8988T (cell line): ENCODE results near the gene NBAS.

Experiments
- DNase-seq: peaks from one replicate; pipeline ENCODE4 v3.0.0; 2011

Gene NBAS

GRCh38 chr2:15588329-15588919, 27.3 kb upstream of the NBAS start:
- no peak for DNase-seq

GRCh38 chr2:15584767-15585469, 23.8 kb upstream of the NBAS start:
- DNase-seq, result no peak

GRCh38 chr2:15584316-15584715, 23.2 kb upstream of the NBAS start:
- no peak for DNase-seq

DNA sequence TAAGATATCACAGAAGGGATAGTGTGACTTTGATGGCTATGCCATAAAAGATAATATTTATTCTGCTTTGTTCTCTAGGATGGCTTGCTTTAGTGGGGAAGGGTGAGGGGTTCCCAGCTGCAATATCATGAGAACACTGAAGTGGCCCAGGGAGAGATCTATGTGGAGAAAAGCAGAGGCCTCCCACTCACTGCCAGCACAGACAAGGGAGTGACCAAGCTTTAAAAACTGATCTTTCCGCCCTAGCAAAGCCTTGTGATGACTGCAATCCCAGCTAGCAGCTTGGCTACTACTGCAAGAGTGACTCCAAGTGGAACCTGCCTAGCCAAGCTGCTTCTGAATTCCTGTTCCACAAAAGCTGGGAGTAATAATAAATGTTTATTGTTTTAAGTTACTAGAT, 22.7 kb upstream of the NBAS start:
- no peak for DNase-seq

GRCh38 chr2:15582710-15583357, 21.7 kb upstream of the NBAS start:
- DNase-seq, result no peak

DNA sequence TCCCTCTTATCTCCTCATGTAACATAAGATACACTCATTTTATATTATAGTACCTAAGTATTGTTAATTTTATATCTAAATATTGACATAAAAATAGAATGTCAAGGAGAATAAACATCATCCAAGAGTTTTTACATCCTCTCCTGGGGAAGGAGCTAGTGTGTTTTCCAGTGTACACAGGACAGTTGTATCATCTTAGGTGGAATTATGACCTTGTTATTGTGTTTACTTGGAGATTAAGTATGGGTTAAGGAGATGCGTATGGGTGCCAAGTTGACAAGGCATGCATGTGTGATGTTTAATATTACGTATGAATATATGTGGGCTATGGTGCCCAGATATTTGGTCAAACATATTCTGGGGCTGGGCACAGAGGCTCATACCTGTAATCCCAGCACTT, 19.3 kb upstream of the NBAS start:
- no peak for DNase-seq

DNA sequence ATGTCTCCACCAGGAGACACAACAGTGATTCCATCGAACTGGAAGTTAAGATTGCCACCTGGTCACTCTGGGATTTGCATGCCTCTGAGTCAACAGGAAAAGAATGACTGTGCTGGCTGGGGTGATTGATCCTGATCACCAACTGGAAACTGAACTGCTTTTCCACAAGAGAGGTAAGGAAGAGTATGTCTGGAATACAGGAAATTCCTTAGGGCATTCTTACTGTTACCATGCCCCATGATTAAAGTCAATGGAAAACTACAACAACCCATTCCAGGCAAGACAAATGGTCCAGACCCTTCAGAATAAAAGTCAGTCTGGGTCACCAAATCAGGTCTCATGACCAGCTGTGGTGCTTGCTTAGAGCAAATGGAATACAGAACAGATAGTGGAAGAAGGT, 18.5 kb upstream of the NBAS start:
- DNase-seq, result no peak

DNA sequence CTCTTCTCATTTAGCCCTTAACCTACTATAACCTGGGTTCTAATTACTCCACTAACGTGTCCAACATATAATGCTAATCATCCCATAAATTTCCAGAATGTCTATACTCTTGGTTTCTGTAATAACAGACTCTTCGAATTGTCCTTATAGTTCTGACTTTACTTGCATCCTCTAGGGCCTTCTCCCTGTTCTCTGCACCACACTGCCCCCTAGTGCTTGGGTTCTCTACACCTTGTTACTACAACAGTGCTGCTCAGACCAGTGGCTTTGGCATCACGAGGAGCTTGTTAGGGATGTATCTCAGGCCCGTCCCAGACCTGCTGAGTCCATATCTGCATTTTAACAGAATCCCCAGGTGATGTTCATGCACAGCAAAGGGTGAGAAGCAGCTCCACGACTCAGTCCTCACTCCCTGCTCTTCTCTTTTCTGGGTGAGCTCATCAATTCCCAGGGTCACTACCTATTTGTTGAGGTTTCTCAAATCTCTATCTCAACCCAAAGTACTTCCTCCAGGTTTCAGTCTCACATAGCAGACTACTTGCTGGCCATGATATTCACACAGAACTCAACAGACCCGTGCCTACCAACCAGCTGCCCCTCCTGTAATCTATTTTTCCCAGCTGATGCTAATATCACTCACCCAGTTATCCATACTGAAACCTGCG, 16.1 kb upstream of the NBAS start:
- no peak for DNase-seq

GRCh38 chr2:15571729-15572128, 10.6 kb upstream of the NBAS start:
- no peak for DNase-seq

- DNase-seq, result no peak
Measured at GRCh38 chr2:15570104-15570503, 9.0 kb upstream of the NBAS start.

GRCh38 chr2:15568874-15569273, 7.7 kb upstream of the NBAS start:
- no peak for DNase-seq

DNA sequence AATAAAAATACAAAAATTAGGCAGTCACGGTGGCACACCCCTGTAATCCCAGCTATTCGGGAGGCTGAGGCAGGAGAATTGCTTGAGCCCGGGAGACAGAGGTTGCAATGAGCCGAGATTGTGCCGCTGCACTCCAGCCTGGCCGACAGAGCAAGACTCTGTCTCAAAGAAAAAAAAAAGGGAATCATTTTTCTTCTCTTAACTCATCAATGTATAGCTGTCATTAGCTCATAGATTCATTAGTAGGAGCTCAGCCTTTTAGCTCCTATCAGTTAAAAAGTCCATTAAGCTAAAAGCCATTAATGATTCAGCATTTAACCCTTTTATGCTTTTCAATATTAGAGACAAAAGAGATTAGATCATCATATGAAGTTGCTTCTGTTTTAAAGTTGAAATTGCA, 5.8 kb upstream of the NBAS start:
- DNase-seq, result no peak

DNA sequence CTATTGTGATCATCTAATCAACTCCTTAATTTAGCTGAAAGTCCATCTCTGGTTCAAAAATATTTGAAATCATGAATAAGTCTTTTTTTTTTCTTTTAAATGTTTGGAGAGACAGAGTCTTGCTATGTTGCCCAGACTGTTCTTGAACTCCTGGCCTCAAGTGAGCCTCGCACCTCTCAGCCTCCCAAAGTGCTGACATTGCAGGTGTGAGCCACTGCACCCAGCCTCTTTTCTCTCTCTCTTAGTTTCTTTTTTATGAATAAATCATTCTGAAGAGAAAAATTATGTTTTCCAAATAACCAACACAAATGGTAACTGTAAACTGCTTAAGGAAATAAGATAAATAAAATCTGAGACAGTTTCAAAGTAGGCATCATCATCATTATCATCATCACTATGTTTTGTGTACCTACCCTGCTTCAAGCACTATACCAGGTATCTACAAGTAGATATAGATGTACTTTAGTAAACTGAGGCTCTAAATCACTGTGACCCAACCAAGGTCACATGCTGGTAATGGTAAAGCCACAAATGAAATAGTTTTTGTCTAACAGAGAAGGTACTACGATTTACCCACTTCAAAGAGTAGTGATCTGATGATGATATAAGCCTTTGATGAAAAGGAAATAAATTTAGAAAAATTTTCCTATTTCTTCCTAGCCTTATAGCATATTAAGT, 5.0 kb upstream of the NBAS start:
- DNase-seq, result no peak

- DNase-seq, result no peak
Measured at GRCh38 chr2:15565392-15565791, 4.3 kb upstream of the NBAS start.

DNA sequence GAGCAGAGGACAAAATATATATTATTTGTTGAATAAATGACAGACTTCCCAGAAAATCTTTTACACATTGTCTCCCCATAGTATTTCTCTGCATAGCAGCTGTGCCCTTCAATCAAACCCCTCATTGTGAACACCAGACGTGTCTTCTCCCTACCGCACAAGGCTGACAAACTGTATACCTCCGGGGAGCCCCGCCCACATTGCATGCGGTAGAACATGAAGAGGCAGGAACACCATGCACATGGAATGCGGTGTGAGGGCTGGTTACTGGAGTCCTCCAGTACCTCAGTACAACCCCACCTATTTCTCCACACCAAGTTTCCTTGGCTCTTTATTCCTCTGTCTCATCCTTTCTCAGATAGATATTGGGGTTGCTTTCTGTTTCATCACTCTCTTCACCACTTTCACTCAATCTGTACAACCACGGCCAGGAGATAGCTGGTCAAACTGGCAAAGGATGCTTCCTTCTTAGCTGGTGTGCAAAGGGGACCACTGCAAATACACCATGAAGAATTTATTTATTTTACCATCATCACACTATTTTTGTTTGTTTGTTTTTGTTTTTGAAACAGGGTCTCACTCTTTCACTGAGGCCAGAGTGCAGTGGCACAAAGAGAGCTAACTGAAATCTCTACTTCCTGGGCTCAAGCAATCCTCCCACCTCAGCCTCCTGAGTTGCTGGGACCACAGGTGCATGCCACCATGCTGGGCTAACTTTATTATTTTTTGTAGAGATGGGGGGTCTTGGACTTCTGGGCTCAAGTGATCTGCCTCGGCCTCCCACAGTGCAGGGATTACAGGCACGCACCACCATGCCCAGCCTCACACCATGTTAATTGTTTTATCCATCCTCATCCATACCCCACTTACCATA, 2.3 kb upstream of the NBAS start:
- no peak for DNase-seq

DNA sequence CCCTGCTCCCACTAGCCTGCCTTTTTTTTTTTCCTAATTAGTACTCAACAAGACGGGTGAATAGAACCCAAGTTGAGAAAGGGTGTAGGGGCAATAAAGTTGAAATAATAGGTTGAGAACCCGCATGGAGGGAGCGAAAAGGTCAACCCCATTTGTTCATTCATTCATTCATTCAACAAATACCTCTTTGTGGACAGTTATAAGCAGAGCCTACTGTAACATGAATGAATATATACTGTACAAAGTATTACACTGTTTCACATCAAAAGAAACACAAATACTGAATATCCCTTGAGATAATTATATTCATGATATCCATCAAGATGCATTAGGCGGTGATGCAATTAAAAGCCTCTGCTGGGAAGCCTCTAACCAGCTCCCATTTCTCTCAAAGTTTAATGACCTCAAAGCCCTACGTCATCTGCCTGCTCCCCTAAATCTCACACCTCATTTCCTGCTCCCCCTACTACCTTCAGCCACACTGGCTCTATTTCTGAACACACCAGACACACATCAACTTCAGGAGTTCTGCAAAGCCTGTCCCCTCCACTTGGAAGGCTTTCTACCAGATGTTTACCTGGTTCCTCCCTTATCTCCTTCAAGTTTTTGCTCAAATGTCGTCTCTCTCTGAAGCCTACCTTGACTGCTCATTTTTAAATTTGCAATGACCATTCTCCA, 1.4 kb upstream of the NBAS start:
- no peak for DNase-seq

DNA sequence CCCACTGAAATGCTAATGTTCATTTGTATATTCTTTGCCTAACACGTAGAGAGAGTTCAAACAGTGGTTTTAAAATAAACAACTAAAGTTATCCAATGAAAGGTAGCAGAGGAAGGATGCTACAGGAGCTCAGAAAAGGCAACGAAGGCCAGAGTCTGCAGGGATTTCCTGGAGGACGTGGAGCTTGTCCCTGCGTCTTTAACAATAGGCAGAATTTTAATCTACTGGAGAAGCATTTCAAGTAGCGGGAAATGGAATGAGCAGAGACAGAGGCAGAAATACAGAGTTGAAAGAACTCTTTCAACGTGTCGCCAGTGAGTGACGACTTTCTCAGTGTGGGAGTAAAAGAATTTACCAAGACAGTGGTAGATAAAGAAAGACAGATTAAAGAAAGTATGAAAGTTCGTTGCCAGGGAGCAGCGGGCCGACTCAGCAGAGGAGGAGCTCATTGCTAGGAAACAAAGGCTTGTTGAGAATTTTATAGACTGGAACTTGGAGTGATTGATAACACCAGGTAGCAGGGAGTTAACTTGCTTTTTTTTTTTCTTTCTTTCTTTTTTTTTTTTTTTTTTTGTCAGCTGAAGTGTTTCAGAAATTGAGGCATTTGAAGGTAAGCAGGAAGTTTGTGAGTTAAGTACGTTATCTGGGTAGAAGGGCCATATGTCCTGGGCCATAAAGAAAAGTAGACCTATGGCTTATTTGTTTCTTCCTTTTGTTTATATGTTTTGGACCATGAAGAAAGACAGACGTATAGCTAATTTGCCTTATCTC, 625 bp upstream of the NBAS start:
- DNase-seq, result no peak

DNA sequence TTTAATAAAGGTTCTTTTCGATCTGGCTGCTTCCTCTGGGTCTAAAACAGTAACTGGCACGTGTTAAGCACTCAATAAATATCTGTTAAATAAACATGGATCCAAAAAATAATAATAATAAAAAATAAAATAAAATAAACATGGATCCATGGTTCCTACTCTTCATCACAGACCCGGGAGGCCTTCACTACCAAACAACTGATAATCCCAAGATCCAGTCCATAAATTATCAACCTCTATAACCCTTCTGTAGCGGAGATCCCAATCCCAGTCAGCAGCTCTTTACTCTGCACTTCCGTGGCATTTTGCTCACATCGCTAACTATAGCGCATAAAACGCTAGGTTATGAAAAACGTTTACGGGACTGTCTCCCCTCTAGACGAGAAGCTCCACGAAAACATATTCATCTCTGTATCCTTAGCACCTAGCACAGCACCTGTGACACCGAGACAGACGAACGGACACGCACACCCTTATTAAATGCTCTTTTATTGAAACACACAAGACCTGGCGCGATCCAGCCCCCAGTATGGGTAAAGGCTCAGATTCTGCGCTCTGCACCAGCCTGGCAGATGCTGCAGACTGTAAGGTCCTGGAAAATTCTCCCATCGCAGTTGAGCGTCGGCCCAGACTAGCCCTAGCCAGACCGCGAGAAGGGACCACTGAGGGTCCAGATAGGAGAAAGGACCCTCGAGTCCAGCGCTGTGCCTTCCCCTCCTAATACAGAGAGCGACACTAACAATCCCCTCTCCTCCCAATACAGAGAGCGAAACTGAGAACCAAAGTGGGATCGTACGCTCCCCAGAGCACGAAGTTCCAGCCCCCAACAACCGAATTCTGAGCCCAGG, 770 bp downstream of the NBAS start:
- no peak for DNase-seq

- no peak for DNase-seq
Measured at GRCh38 chr2:15559379-15560139, 1.6 kb downstream of the NBAS start.
